ENCODE measurements around the gene CXCL1. TPM values are rescaled to one million over a fixed set of nuclear protein-coding genes. Genes with fewer than 3 reads are reported as not detected.

Gene CXCL1
- total and polyA plus RNA-seq, 7 donors, result 0.26 to 4.2 (median 1.6) TPM

GRCh38 chr4:73823760-73824159, 45.4 kb upstream of the CXCL1 start:
- Histone ChIP-seq H3K9me3 (no peaks in the 10 kb centered on the region), H3K4me1 (no peaks in the 10 kb centered on the region)
- intact Hi-C loops (cut with DNase I), result no loop called here

GRCh38 chr4:73828956-73829355, 40.2 kb upstream of the CXCL1 start:
- DNase-seq, result no peak
- Histone ChIP-seq H3K4me3 (no peak overlapping the region), H3K9me3 (no peaks in the 10 kb centered on the region), H3K4me1 (no peaks in the 10 kb centered on the region), H3K27ac (no peak overlapping the region), H3K36me3 (ENCODE audit: insufficient read depth in 1 of 2, low read depth in 1 of 2) (no peaks in the 10 kb centered on the region), H3K27me3 (ENCODE audit: insufficient read depth in 3 of 3, low read length in 2 of 3) (no peaks in the 10 kb centered on the region)
- intact Hi-C loops (cut with DNase I), result no loop called here
- TF ChIP-seq CTCF (IDR thresholded peaks at IDR 0.05), result no peak
- WGBS, 3 donors, result 16 to 37% (median 17%) methylated on average over 3 of the region's 3 CpGs
- ATAC-seq, result no peak

More at GRCh38 chr4:73823760-73824159, 45.4 kb upstream of the CXCL1 start:
- no peak for TF ChIP-seq CTCF (IDR thresholded peaks at IDR 0.05)
- ATAC-seq (no peak), DNase-seq (no peak)
- no peak overlapping the region for H3K27ac ChIP-seq
- no peak overlapping the region for H3K4me3 ChIP-seq
- no peaks in the 10 kb centered on the region for H3K27me3 ChIP-seq (ENCODE audit: insufficient read depth in 3 of 3, low read length in 2 of 3)
- no peaks in the 10 kb centered on the region for H3K36me3 ChIP-seq (ENCODE audit: insufficient read depth in 1 of 2, low read depth in 1 of 2)

GRCh38 chr4:73831569-73831968, 37.6 kb upstream of the CXCL1 start:
- intact Hi-C loops (cut with DNase I), result no loop called here
- DNase-seq (no peak), ATAC-seq (no peak)
- no peak overlapping the region for H3K4me3 ChIP-seq
- H3K4me1 ChIP-seq, result no peaks in the 10 kb centered on the region
- no peak overlapping the region for H3K27ac ChIP-seq
- H3K9me3 ChIP-seq, result no peaks in the 10 kb centered on the region
- 26 to 32% (median 29%) methylated on average over 2 of the region's 2 CpGs for WGBS, 3 donors
- no peaks in the 10 kb centered on the region for H3K27me3 ChIP-seq (ENCODE audit: insufficient read depth in 3 of 3, low read length in 2 of 3)
- TF ChIP-seq CTCF (IDR thresholded peaks at IDR 0.05), result no peak
- H3K36me3 ChIP-seq (ENCODE audit: insufficient read depth in 1 of 2, low read depth in 1 of 2), result no peaks in the 10 kb centered on the region

DNA sequence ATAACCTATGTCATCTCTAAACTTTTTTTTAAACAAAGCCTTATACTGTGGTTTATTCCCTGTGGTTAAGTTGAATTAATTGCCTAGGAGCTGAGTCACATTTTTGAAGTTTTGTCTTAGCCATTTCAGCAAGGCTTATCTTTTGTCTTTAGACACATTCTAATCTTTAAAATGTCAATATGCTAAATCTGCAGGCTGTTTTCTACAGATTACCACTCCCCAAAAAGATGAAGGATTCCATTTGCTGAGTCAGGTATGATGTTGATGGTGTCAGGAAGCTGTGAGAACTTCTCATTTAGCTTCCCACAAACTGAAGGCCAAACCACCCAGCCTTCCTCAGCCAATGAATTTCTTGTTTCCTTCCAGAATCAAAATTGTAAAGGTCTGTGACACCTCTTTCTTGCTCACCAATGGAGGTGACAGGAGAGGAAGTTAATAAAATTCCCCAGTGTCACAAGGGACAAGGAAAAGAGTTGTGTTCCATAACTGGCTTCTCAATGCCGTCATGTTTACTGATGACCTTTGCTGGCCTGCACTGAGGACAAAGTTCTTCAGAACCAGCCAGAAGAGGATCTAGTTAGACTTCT, 36.4 kb upstream of the CXCL1 start:
- Histone ChIP-seq H3K4me1 (no peaks in the 10 kb centered on the region), H3K36me3 (ENCODE audit: insufficient read depth in 1 of 2, low read depth in 1 of 2) (no peaks in the 10 kb centered on the region), H3K27ac (no peak overlapping the region), H3K9me3 (no peaks in the 10 kb centered on the region), H3K27me3 (ENCODE audit: insufficient read depth in 3 of 3, low read length in 2 of 3) (no peaks in the 10 kb centered on the region), H3K4me3 (no peak overlapping the region)
- no peak for ATAC-seq
- WGBS, 3 donors, result 74 to 86% (median 77%) methylated on average over 1 of the region's 1 CpG
- DNase-seq, result no peak
- intact Hi-C loops (cut with DNase I), result no loop called here
- no peak for TF ChIP-seq CTCF (IDR thresholded peaks at IDR 0.05)
